Heart left ventricle (tissue), 16 donors: ENCODE results near the gene CCNQ. TPM values are rescaled to one million over a fixed set of nuclear protein-coding genes. Genes with fewer than 3 reads are reported as not detected.

ENCODE experiments used
- ATAC-seq, 4 donors: fragments of 200-7000 bp; cut with Tn5 transposase; one replicate each; pipeline ENCODE4 v1.9.1; 2020 to 2022; ENCODE audit warnings: moderate library complexity in 4 of 4, mild to moderate bottlenecking in 3 of 4, moderate number of reproducible peaks in 1 of 4
- DNase-seq, 5 donors: peaks; one replicate each; pipeline ENCODE4 v3.0.0-alpha.2; 2020
- H3K27ac ChIP-seq, 12 donors: fragments of 200-600 bp; sonication (generic) in 4 of 12; one replicate each; pipeline versions ENCODE4 v1.5.0 to v1.8.0; 2016 to 2022; ENCODE audit warnings: mild to moderate bottlenecking in 2 of 12
- H3K27me3 ChIP-seq, 9 donors: fragments of 200-600 bp; sonication (generic) in 2 of 9; one replicate each; pipeline versions ENCODE4 v1.5.1 to v1.8.0; 2016 to 2022; ENCODE audit warnings: mild to moderate bottlenecking in 3 of 9
- H3K36me3 ChIP-seq, 9 donors: fragments of 200-600 bp; sonication (generic) in 2 of 9; one replicate each; pipeline versions ENCODE4 v1.5.0 to v1.8.0; 2018 to 2022; ENCODE audit warnings: mild to moderate bottlenecking in 2 of 9
- H3K4me1 ChIP-seq, 12 donors: fragments of 200-600 bp; sonication (generic) in 4 of 12; one replicate each; pipeline versions ENCODE4 v1.5.0 to v1.8.0; 2016 to 2022; ENCODE audit warnings: mild to moderate bottlenecking in 3 of 12
- H3K4me3 ChIP-seq, 12 donors: fragments of 200-600 bp; sonication (generic) in 4 of 12; one replicate each; pipeline versions ENCODE4 v1.5.0 to v1.8.0; 2017 to 2022; ENCODE audit warnings: mild to moderate bottlenecking in 9 of 12, moderate library complexity in 4 of 12
- H3K9me3 ChIP-seq, 12 donors: fragments of 200-600 bp; sonication (generic) in 4 of 12; one replicate each; pipeline versions ENCODE4 v1.5.0 to v1.8.0; 2016 to 2022; ENCODE audit warnings: mild to moderate bottlenecking in 1 of 12
- POLR2A ChIP-seq, 2 donors: fragments of 450-650 bp; IDR thresholded peaks; one replicate each; pipeline ENCODE4 v1.6.1; 2017; ENCODE audit warnings: antibody characterized with exemption in 2 of 2, mild to moderate bottlenecking in 2 of 2, moderate library complexity in 2 of 2
- WGBS, 4 donors: extraction: QIAGEN DNeasy Blood & Tissue Kit in 2 of 4; methylation state at CpG; one replicate each; pipeline versions ENCODE4 v1.1.5 to v1.1.7; 2013 to 2018; 5-methylcytosine and 5-hydroxymethylcytosine counted together
- intact Hi-C, 10 donors: fragments of 100-400 bp; cut with DNase I; formaldehyde crosslinking; loops; one replicate each; pipeline versions ENCODE4 v1.11.1 to v1.14.2; 2022
- polyA plus RNA-seq, 2 donors: library from polyadenylated mRNA; stranded (reverse); fragments of 200-250 nt; gene quantifications; one replicate each; pipeline ENCODE4 v1.2.3, GENCODE V29; 2013
- total RNA-seq, 9 donors: library from RNA; depleted of rRNA in 2 of 9; stranded (reverse); fragments of >200 nt in 2 of 9; fragmentation: NEBNext Ultra II Directional in 3 of 9; extraction: Animal tissue kit (Norgen Biotek cat#: 25700) in 3 of 9; gene quantifications; one replicate each; pipeline versions ENCODE4 v1.1.0 to v1.2.4, GENCODE V29; 2016 to 2023
- TF ChIP-seq, protein P1 (sequence below), 12 donors: fragments of 200-600 bp; sonication (generic) in 4 of 12; IDR thresholded peaks; one replicate each; pipeline versions ENCODE4 v1.5.0 to v1.8.0; 2018 to 2022; ENCODE audit warnings: antibody characterized with exemption in 12 of 12, mild to moderate bottlenecking in 5 of 12
- donor health status: ischemic (EF 13 %, LVEDD 7.1; RV severe dilation, severe dysfunction).
- donor health status: healthy with polysubstance abuse.
- donor health status: DM: no; HTN: yes; CAD: no.
- donor health status: DM: no; HTN: no; CAD: no.
- donor health status: ischemic (EF 25% LVEDD 6.9; RV normal size, moderate dysfunction).
- donor health status: ischemic (EF 25% LVEDD 5.7; RV mildly dilated, moderate dysfunction).
- donor health status: healthy.
- donor health status: DM: yes; HTN: yes; CAD: no.
- donor health status: ischemic (EF 35%, LVEDD 5.7; RV mildly dilated, moderate dysfunction).
- donor health status: nonischemic (EF 11% LVEDD 7.7; RV severe dilation, severe dysfunction).
- donor health status: DM: yes; HTN: yes; CAD: no.
- donor health status: PGD.
- donor health status: ischemic (EF 29% LVEDD 5.4; RV normal size, mild dysfunction).
- donor health status: nonischemic (EF 23%, LVEDD 6.1; RV moderate dilation, normal function).

The CCNQ gene
- total and polyA plus RNA-seq, 11 donors = 16.2 to 126 (median 46.5) TPM

DNA sequence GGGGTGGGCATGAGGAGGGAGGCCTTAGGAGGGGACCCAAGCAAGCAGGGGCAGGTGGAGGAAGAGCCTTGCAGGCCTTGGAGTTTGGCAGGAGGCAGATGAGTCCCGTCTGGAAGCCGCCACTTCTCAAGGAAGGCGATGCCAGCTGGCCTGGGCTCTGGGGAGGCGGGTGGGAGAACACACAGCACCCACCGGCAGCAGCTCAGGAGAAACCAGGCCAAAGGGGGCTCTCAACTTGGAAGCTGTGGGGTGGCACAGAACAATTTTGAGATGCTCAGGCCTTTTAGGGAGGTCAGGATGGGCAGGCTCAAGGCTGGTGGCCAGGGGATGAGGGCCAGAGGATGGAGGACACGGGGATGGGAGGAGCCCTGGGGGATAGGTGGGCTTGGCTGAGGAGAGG, 36.4 kb upstream of the CCNQ start:
- WGBS, 4 donors = 77 to 84% (median 81%) methylated on average over 6 of the region's 6 CpGs
- ATAC-seq = no peak
- intact Hi-C loops = no loop called here

DNA sequence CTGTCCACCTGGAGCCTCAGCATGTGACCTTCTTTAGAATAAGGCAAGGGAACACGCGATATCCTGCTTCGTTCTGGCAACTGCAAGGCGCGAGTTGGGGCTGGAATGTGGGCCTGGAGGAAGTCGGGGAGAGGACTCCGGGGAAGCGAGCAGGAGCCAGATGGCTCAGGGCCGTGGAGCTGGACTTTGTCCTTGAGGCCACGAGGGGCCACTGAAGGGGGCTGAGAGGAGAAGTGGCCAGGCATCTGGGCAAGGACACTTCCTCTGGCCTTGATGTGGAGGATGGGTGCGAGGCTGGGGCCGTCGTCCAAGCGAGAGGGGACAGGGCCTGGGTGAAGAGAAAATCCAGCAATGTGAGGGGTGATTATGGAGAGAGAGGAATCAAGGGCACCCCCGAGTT, 35.9 kb upstream of the CCNQ start:
- Histone ChIP-seq H3K27ac (no peak overlapping the region), H3K36me3 (no peaks in the 10 kb centered on the region), H3K27me3 (peaks cover 0 to 16% (median 0%) of the 10 kb centered on the region in 9 donors), H3K4me1 (peaks cover 0 to 6% (median 0%) of the 10 kb centered on the region in 12 donors), H3K9me3 (peaks cover 0 to 15% (median 0%) of the 10 kb centered on the region in 12 donors), H3K4me3 (no peak overlapping the region)
- intact Hi-C loops = loop anchor here in 1 of 10 donors (5.0 kb wide), 1 partner anchor 32 kb away; no protein-coding TSS in a partner anchor
- ATAC-seq (peak in 2 of 4 donors; percentile 12 to 57), DNase-seq (peak in 1 of 5 donors; percentile 9)
- WGBS, 4 donors = 26 to 60% (median 40%) methylated on average over 15 of the region's 15 CpGs
- TF ChIP-seq POLR2A (IDR thresholded peaks at IDR 0.05) = no peak
- TF ChIP-seq, protein P1, sequence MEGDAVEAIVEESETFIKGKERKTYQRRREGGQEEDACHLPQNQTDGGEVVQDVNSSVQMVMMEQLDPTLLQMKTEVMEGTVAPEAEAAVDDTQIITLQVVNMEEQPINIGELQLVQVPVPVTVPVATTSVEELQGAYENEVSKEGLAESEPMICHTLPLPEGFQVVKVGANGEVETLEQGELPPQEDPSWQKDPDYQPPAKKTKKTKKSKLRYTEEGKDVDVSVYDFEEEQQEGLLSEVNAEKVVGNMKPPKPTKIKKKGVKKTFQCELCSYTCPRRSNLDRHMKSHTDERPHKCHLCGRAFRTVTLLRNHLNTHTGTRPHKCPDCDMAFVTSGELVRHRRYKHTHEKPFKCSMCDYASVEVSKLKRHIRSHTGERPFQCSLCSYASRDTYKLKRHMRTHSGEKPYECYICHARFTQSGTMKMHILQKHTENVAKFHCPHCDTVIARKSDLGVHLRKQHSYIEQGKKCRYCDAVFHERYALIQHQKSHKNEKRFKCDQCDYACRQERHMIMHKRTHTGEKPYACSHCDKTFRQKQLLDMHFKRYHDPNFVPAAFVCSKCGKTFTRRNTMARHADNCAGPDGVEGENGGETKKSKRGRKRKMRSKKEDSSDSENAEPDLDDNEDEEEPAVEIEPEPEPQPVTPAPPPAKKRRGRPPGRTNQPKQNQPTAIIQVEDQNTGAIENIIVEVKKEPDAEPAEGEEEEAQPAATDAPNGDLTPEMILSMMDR (IDR thresholded peaks at IDR 0.05) = no peak

More for the DNA sequence above, 36.4 kb upstream of the CCNQ start:
- Histone ChIP-seq H3K4me3 (no peak overlapping the region), H3K27me3 (peaks cover 0 to 16% (median 0%) of the 10 kb centered on the region in 9 donors), H3K27ac (no peak overlapping the region), H3K9me3 (peaks cover 0 to 13% (median 0%) of the 10 kb centered on the region in 12 donors), H3K4me1 (peaks cover 0 to 6% (median 0%) of the 10 kb centered on the region in 12 donors), H3K36me3 (no peaks in the 10 kb centered on the region)
- peak in 1 of 5 donors; percentile 18 for DNase-seq
- TF ChIP-seq, protein P1 (IDR thresholded peaks at IDR 0.05) = no peak
- no peak for TF ChIP-seq POLR2A (IDR thresholded peaks at IDR 0.05)

DNA sequence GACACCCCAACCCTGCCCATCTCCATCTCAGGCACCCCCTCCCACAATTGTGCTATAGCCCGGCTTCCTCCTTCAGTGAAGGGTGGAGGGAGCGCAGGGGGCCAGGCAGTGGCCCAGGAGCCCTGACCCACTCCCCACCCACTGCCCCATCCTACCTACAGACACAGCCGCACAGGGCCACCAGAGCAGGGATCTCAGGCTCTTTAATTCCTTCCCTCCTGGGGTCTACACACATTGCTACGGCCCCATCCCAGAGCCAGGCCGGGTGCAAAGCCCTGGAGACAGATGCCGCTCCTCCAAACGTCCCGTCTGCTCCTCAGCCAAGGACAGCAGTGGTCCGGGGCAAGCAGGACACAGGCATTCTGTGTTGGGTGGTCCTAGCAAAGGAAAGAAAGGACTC, 35.3 kb upstream of the CCNQ start:
- Histone ChIP-seq H3K36me3 (no peaks in the 10 kb centered on the region), H3K9me3 (peaks cover 0 to 15% (median 0%) of the 10 kb centered on the region in 12 donors), H3K27ac (no peak overlapping the region), H3K4me1 (peaks cover 0 to 6% (median 0%) of the 10 kb centered on the region in 12 donors), H3K27me3 (peaks cover 0 to 13% (median 0%) of the 10 kb centered on the region in 9 donors), H3K4me3 (no peak overlapping the region)
- TF ChIP-seq, protein P1 (IDR thresholded peaks at IDR 0.05) = no peak
- no peak for TF ChIP-seq POLR2A (IDR thresholded peaks at IDR 0.05)
- 72 to 84% (median 79%) methylated on average over 8 to 9 of the region's 9 CpGs for WGBS, 4 donors
- ATAC-seq (no peak), DNase-seq (peak in 1 of 5 donors; percentile 7)
- intact Hi-C loops = loop anchor here in 1 of 10 donors (5.0 kb wide), 1 partner anchor 33 kb away; no protein-coding TSS in a partner anchor

DNA sequence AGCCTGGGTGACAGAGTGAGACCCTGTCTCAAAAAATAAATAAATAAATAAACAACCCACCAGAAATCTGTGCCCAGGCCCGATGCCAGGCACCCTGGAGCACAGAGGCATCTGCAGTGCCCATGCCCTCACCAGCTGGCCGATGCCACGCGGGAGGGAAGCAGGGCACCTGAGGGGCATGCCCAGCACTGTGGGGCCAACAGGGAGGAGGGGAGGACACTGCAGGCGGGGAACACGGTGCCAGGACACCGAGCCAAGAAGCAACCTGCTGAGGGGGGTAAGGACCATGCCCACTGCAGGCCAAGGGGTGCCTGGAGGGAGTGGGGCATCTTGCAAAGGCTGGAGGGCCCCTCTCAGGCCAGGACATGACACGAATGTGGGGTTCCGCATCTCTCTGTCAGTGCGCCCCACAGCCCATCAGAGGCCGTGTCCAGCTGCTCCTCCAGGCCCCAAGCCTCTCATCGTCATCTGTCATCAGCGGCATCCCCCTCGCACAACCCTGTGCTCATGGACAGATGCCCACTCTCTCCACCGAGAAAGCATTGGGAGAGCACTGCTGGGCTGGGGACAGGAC, 34.8 kb upstream of the CCNQ start:
- intact Hi-C loops = loop anchor here in 1 of 10 donors (5.0 kb wide), 1 partner anchor 34 kb away; no protein-coding TSS in a partner anchor
- ATAC-seq = no peak
- H3K27ac ChIP-seq = no peak overlapping the region
- peaks cover 0 to 15% (median 0%) of the 10 kb centered on the region in 12 donors for H3K9me3 ChIP-seq
- no peak for DNase-seq
- TF ChIP-seq POLR2A (IDR thresholded peaks at IDR 0.05) = no peak
- TF ChIP-seq, protein P1 (IDR thresholded peaks at IDR 0.05) = no peak
- 85 to 92% (median 89%) methylated on average over 14 to 15 of the region's 15 CpGs for WGBS, 4 donors
- no peak overlapping the region for H3K4me3 ChIP-seq
- H3K27me3 ChIP-seq = peaks cover 0 to 13% (median 0%) of the 10 kb centered on the region in 9 donors
- no peaks in the 10 kb centered on the region for H3K36me3 ChIP-seq
- peaks cover 0 to 6% (median 0%) of the 10 kb centered on the region in 12 donors for H3K4me1 ChIP-seq
